ENCODE results near the gene F11R. TPM values are rescaled to one million over a fixed set of nuclear protein-coding genes. Genes with fewer than 3 reads are reported as not detected.

F11R gene
- 50.8 to 59.9 TPM (median 55.2 TPM) in 5 replicates for total RNA-seq (2022; extraction: Qiagen RNA extraction)

GRCh38 chr1:161020509-161021164 lies at the start of gene F11R:
Gene F11R (minus strand): TSS chr1:161021152. CDS start chr1:161021073, 79 bp downstream.

DNA sequence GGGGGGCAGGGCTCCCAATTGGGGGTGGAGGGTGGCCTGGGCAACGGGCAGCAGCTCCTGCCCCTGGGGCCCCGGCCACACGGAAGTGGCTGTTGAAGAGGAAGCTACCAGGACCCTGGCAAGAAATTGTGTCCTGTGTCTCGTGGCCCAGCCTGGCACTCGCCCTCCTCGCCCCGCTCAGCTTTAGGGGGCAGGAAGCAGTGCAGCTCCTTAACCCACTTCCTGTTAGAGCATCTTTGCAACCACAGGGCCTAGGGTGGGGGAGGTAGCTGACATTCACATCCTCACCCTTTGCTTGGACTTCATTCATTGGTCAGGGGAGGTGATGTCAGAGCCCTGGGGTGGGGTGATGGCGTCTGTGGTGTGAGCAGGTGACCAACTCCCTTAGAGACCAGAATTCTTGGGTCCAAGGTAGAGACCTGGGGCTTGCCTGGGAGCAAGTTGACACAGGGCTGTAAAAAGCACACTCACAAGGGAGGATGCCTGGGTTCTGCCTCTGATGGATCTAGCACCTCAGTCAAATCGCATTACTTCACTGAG lies 48.8 kb upstream of the F11R start, which contains the start of gene ARHGAP30:
TSS of gene ARHGAP30 (minus strand) at position 161 of the 540 bp plus-strand sequence. CDS start 267 bp downstream, outside the sequence.

DNA sequence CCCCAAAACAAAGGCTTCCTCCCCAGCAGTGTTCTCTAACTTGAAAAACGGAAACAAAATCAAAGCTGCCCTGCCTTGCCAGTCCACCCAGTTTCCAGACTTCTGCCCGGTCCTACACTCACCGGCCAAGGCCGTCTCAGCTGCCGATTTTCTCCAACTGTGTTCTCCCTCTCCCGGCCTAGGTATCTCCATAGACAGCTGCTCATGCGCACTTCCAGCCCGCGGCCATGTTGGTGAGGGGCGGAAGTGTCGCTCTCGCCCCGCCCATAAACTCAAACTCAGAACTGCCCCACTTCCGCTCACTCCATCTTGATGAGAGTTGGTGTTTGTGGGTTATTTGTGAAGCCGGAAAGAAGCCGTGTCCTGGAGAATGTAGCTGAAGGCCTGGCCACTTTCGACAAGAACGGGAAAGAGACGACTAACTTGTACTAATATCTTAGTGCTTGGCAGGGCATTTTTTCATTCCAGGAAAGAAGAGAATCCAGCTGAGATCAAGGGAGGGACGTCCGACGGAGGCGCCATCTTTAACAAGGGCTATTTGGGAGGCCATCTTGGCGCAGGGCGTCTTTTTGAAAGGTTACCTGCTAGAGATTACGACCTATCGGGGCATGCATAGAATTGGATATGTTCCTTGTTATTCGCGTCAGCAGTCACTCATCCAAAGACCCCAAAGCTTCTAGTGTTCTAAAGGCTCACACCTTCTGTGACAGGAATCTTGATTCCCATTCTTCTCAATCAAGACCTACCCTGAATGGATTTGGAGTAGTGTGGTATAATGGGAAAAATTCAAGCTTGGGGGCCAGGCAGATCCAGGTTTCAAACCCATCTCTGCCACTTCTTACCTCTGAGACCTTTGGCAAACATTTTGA lies 25.0 kb upstream of the F11R start, which contains the start of gene USF1:
TSS of gene USF1 (minus strand) at position 242 of the 869 bp plus-strand sequence. CDS start 2,702 bp downstream, outside the sequence.

DNA sequence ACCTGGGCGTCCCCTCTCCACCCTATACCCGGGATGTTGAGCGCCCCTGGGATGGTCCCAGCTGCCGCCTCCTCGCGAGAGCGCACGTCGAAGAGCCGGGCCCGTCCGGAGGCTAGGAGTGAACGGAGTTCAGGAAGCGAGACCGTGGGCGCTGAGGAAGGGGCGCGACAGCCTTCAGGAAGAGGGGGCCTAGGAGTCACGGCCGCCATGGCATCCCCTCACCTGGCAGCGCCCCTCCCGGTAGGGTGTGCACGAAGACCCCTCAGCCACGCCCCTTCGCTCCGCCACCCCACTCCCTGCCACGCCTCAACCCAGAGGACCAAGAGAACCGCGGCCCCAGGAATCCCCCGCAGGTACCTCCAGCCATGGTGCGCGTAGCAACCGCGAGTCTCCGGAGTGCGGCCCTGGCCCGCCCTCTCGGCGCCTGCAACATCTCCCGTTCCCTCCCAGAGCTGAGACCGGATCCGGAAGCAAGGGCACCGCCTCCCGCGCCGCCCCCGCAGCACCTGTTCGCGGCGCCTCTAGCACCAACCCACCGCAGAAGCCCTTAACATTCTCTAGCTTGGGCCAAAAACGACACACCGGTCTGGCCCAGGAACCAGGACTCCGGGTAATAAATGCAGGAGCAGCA lies 17.7 kb upstream of the F11R start, which contains the start of gene TSTD1:
TSS of gene TSTD1 (minus strand) at position 442 of the 631 bp plus-strand sequence. CDS start at position 367, 75 bp downstream.

DNA sequence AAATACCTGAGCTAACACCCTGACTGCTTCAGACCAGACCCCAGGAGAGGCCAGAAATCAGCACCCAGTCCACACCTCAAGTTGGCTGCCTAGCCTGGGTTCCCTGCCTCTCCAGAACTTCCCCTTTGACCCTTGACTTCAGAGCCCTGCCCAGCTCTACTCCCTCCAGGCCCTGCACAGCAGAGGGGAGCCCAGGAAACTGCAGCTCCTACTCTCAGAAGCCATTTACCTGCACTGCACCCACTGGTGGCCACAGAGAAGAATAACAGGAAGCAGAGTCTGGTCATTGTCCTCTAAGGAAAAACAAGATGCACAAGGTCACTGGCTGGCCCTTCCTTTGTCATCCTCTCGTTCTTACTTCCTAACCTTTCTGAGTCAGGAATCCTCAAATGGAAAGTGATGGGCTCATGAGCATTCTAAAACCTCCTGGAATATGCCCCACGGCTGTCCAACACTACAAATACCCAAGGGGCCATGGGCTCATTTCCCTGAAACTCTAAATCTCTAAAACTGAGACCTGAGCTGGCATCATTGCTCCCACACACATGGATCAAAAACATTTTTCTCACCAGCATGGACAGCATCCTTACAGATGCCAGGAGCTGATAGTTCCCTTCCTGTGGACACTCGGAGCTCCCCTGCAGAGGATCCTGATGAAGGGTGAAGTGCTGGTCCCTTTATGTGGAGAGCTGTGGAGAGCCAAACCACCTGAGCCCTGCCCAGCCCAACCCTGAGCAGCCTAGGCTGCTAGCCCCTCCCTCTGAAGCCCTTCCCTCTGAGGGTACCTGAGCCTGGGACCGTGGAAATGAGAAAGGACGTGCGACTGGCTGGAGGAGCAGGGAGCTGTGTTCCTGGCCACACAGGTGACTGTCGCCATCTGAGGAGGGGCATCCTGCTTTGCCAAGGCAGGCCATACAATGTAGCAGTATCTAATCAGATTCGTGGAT lies 66.5 kb downstream of the F11R start, which contains the start of gene ITLN2:
TSS of gene ITLN2 (minus strand) at position 652 of the 947 bp plus-strand sequence. CDS start at position 584, 68 bp downstream.

Other genes starting within 250 kb of the F11R start
- gene LY9, start 225.0 kb downstream of the F11R start, total RNA-seq (2022; extraction: Qiagen RNA extraction): 0.07 to 0.19 TPM (median 0.14 TPM) in 4 of 5 replicates, not detected in the other
- not detected in 5 replicates for gene CD244, start 158.3 kb downstream of the F11R start, total RNA-seq (2022; extraction: Qiagen RNA extraction)
- gene ITLN1, start 136.0 kb downstream of the F11R start, total RNA-seq (2022; extraction: Qiagen RNA extraction): not detected in 5 replicates
- 0.55 to 0.85 TPM (median 0.62 TPM) in 5 replicates for gene ITLN2, start 66.3 kb downstream of the F11R start, total RNA-seq (2022; extraction: Qiagen RNA extraction)
- 0.25 TPM in 2 of 5 replicates, not detected in the others for gene TSTD1, start 17.8 kb upstream of the F11R start, total RNA-seq (2022; extraction: Qiagen RNA extraction)
- 44.5 to 55.8 TPM (median 49.0 TPM) in 5 replicates for gene USF1, start 24.8 kb upstream of the F11R start, total RNA-seq (2022; extraction: Qiagen RNA extraction)
- gene ARHGAP30, start 48.7 kb upstream of the F11R start, total RNA-seq (2022; extraction: Qiagen RNA extraction): 0.06 to 0.14 TPM (median 0.07 TPM) in 5 replicates
- 1.5 to 2.2 TPM (median 1.9 TPM) in 5 replicates for gene NECTIN4, start 68.4 kb upstream of the F11R start, total RNA-seq (2022; extraction: Qiagen RNA extraction)
- gene KLHDC9, start 77.2 kb upstream of the F11R start, total RNA-seq (2022; extraction: Qiagen RNA extraction): 1.0 to 2.7 TPM (median 1.5 TPM) in 5 replicates
- gene PFDN2, start 96.9 kb upstream of the F11R start, total RNA-seq (2022; extraction: Qiagen RNA extraction): 95.5 to 125 TPM (median 108 TPM) in 5 replicates
- gene NIT1, start 97.0 kb upstream of the F11R start, total RNA-seq (2022; extraction: Qiagen RNA extraction): 29.0 to 32.1 TPM (median 29.6 TPM) in 5 replicates
- gene DEDD, start 111.5 kb upstream of the F11R start, total RNA-seq (2022; extraction: Qiagen RNA extraction): 29.6 to 36.1 TPM (median 32.2 TPM) in 5 replicates
- gene UFC1, start 132.8 kb upstream of the F11R start, total RNA-seq (2022; extraction: Qiagen RNA extraction): 81.6 to 150 TPM (median 92.8 TPM) in 5 replicates
- 16.9 to 25.7 TPM (median 21.1 TPM) in 5 replicates for gene USP21, start 138.3 kb upstream of the F11R start, total RNA-seq (2022; extraction: Qiagen RNA extraction)
- 12.2 to 19.4 TPM (median 15.1 TPM) in 5 replicates for gene PPOX, start 145.3 kb upstream of the F11R start, total RNA-seq (2022; extraction: Qiagen RNA extraction)
- 20.4 to 27.7 TPM (median 25.8 TPM) in 5 replicates for gene B4GALT3, start 156.4 kb upstream of the F11R start, total RNA-seq (2022; extraction: Qiagen RNA extraction)
- 0.02 TPM in 1 of 5 replicates, not detected in the others for gene ADAMTS4, start 177.9 kb upstream of the F11R start, total RNA-seq (2022; extraction: Qiagen RNA extraction)
- 77.6 to 93.0 TPM (median 83.3 TPM) in 5 replicates for gene NDUFS2, start 181.2 kb upstream of the F11R start, total RNA-seq (2022; extraction: Qiagen RNA extraction)
- 0.28 to 0.54 TPM (median 0.34 TPM) in 3 of 5 replicates, not detected in the others for gene FCER1G, start 194.1 kb upstream of the F11R start, total RNA-seq (2022; extraction: Qiagen RNA extraction)
- not detected in 5 replicates for gene APOA2, start 202.5 kb upstream of the F11R start, total RNA-seq (2022; extraction: Qiagen RNA extraction)
- gene TOMM40L, start 204.9 kb upstream of the F11R start, total RNA-seq (2022; extraction: Qiagen RNA extraction): 10.0 to 12.8 TPM (median 11.8 TPM) in 5 replicates
- not detected in 5 replicates for gene NR1I3, start 217.1 kb upstream of the F11R start, total RNA-seq (2022; extraction: Qiagen RNA extraction)
- gene PCP4L1, start 237.6 kb upstream of the F11R start, total RNA-seq (2022; extraction: Qiagen RNA extraction): not detected in 5 replicates